ENCODE measurements around the gene UVRAG. TPM values are rescaled to one million over a fixed set of nuclear protein-coding genes. Genes with fewer than 3 reads are reported as not detected.

UVRAG gene
- total RNA-seq, 4 donors from 2014 or later, result 16.6 to 22.1 (median 19.3) TPM

- no peaks in the 10 kb centered on the region for H3K4me1 ChIP-seq
- in situ Hi-C loops (cut with MboI; ENCODE audit: low sequenced_read_pairs in 4 of 4) (loop anchor here in 1 of 4 donors (25.0 kb wide), 1 partner anchor 380 kb away; no protein-coding TSS in a partner anchor), intact Hi-C loops (cut with DNase I; ENCODE audit: low total_unique reads) (no loop called here)
- H3K36me3 ChIP-seq, result no peaks in the 10 kb centered on the region
- TF ChIP-seq POLR2A (IDR thresholded peaks at IDR 0.05), result no peak
- no peaks in the 10 kb centered on the region for H3K9me3 ChIP-seq
- H3K27ac ChIP-seq, result no peak overlapping the region
- DNase-seq (no peak), ATAC-seq (no peak)
- H3K27me3 ChIP-seq, result no peaks in the 10 kb centered on the region
- no peak overlapping the region for H3K4me3 ChIP-seq
Measured at GRCh38 chr11:75782540-75783263, 32.3 kb upstream of the UVRAG start.

GRCh38 chr11:75783416-75784084 lies 31.5 kb upstream of the UVRAG start:
- in situ Hi-C loops (cut with MboI; ENCODE audit: low sequenced_read_pairs in 4 of 4), result loop anchor here in 1 of 4 donors (25.0 kb wide), 1 partner anchor 379 kb away; no protein-coding TSS in a partner anchor
- no peaks in the 10 kb centered on the region for H3K9me3 ChIP-seq
- no peak overlapping the region for H3K27ac ChIP-seq
- H3K4me3 ChIP-seq, result no peak overlapping the region
- no peak for ATAC-seq
- H3K4me1 ChIP-seq, result no peaks in the 10 kb centered on the region
- no peaks in the 10 kb centered on the region for H3K27me3 ChIP-seq
- no peaks in the 10 kb centered on the region for H3K36me3 ChIP-seq
- DNase-seq, result no peak
- TF ChIP-seq CTCF (IDR thresholded peaks at IDR 0.05 in 4 of 5, conservative IDR thresholded peaks at IDR 0.05 in 1 of 5), result no peak
- no peak for TF ChIP-seq POLR2A (IDR thresholded peaks at IDR 0.05)
- intact Hi-C loops (cut with DNase I; ENCODE audit: low total_unique reads), result no loop called here

GRCh38 chr11:75784085-75784478 lies 30.9 kb upstream of the UVRAG start:
- ATAC-seq, result no peak
- H3K4me1 ChIP-seq, result no peaks in the 10 kb centered on the region
- intact Hi-C loops (cut with DNase I; ENCODE audit: low total_unique reads), result no loop called here
- H3K36me3 ChIP-seq, result no peaks in the 10 kb centered on the region
- H3K4me3 ChIP-seq, result no peak overlapping the region
- H3K27me3 ChIP-seq, result no peaks in the 10 kb centered on the region
- no peaks in the 10 kb centered on the region for H3K9me3 ChIP-seq
- no peak overlapping the region for H3K27ac ChIP-seq
- in situ Hi-C loops (cut with MboI; ENCODE audit: low sequenced_read_pairs in 4 of 4), result loop anchor here in 1 of 4 donors (25.0 kb wide), 1 partner anchor 378 kb away; no protein-coding TSS in a partner anchor
- TF ChIP-seq POLR2A (IDR thresholded peaks at IDR 0.05) (no peak), CTCF (IDR thresholded peaks at IDR 0.05 in 4 of 5, conservative IDR thresholded peaks at IDR 0.05 in 1 of 5) (no peak)
- DNase-seq, result no peak

GRCh38 chr11:75784506-75784905 lies 30.5 kb upstream of the UVRAG start:
- no peaks in the 10 kb centered on the region for H3K36me3 ChIP-seq
- H3K27me3 ChIP-seq, result no peaks in the 10 kb centered on the region
- DNase-seq (no peak), ATAC-seq (no peak)
- no peak overlapping the region for H3K4me3 ChIP-seq
- in situ Hi-C loops (cut with MboI; ENCODE audit: low sequenced_read_pairs in 4 of 4) (loop anchor here in 1 of 4 donors (25.0 kb wide), 1 partner anchor 378 kb away; no protein-coding TSS in a partner anchor), intact Hi-C loops (cut with DNase I; ENCODE audit: low total_unique reads) (no loop called here)
- TF ChIP-seq POLR2A (IDR thresholded peaks at IDR 0.05), result no peak
- no peak for TF ChIP-seq CTCF (IDR thresholded peaks at IDR 0.05 in 4 of 5, conservative IDR thresholded peaks at IDR 0.05 in 1 of 5)
- no peak overlapping the region for H3K27ac ChIP-seq
- H3K9me3 ChIP-seq, result no peaks in the 10 kb centered on the region
- no peaks in the 10 kb centered on the region for H3K4me1 ChIP-seq

GRCh38 chr11:75785187-75785586 lies 29.8 kb upstream of the UVRAG start:
- Histone ChIP-seq H3K27me3 (no peaks in the 10 kb centered on the region), H3K27ac (no peak overlapping the region), H3K4me1 (no peaks in the 10 kb centered on the region), H3K36me3 (no peaks in the 10 kb centered on the region), H3K4me3 (no peak overlapping the region), H3K9me3 (no peaks in the 10 kb centered on the region)
- ATAC-seq (no peak), DNase-seq (no peak)
- intact Hi-C loops (cut with DNase I; ENCODE audit: low total_unique reads), result no loop called here
- TF ChIP-seq CTCF (IDR thresholded peaks at IDR 0.05 in 4 of 5, conservative IDR thresholded peaks at IDR 0.05 in 1 of 5) (no peak), POLR2A (IDR thresholded peaks at IDR 0.05) (no peak)
- in situ Hi-C loops (cut with MboI; ENCODE audit: low sequenced_read_pairs in 4 of 4), result loop anchor here in 1 of 4 donors (25.0 kb wide), 1 partner anchor 377 kb away; no protein-coding TSS in a partner anchor

Data from gastrocnemius medialis (tissue), 4 donors.